Measurements from ENCODE around the gene PCCA.

- TF ChIP-seq CTCF (IDR thresholded peaks at IDR 0.05; ENCODE audit: low read length) (no peak), EZH2 (IDR thresholded peaks at IDR 0.05; ENCODE audit: borderline replicate concordance, low read length) (no peak)
Measured at GRCh38 chr13:100112186-100112838, 23.4 kb downstream of the PCCA start.

Data from OCI-LY1 (cell line).